Left ventricle myocardium inferior (tissue), 1 donor: ENCODE data around the gene RPL19. TPM values are rescaled to one million over a fixed set of nuclear protein-coding genes. Genes with fewer than 3 reads are reported as not detected.
A peak's percentile ranks its signal among the peaks of the same experiment; 100 is the strongest.

Experiments
- DNase-seq: peaks from one replicate; pipeline ENCODE4 v3.0.0-alpha.2; 2020
- H3K27ac ChIP-seq: fragments of 200-600 bp; replicated peaks from 2 replicates; pipeline ENCODE4 v1.8.0; 2021
- H3K27me3 ChIP-seq: fragments of 200-600 bp; 2 replicates; pipeline ENCODE4 v1.8.0; 2021; ENCODE audit warnings: low read depth
- H3K36me3 ChIP-seq: fragments of 200-600 bp; 2 replicates; pipeline ENCODE4 v1.8.0; 2021
- H3K4me1 ChIP-seq: fragments of 200-600 bp; 2 replicates; pipeline ENCODE4 v1.8.0; 2021
- H3K4me3 ChIP-seq: fragments of 200-600 bp; 2 replicates; pipeline ENCODE4 v1.8.0; 2021; ENCODE audit warnings: mild to moderate bottlenecking, moderate library complexity
- H3K9me3 ChIP-seq: fragments of 200-600 bp; replicated peaks from 2 replicates; pipeline ENCODE4 v1.8.0; 2021
- CTCF ChIP-seq: fragments of 200-600 bp; IDR thresholded peaks from 2 replicates; pipeline ENCODE4 v1.8.0; 2021; ENCODE audit warnings: antibody characterized with exemption, mild to moderate bottlenecking, borderline replicate concordance
- intact Hi-C: fragments of 100-400 bp; cut with micrococcal nuclease; formaldehyde crosslinking; loops from one replicate; pipeline ENCODE4 v1.11.0; 2022
- total RNA-seq: library from RNA; stranded (reverse); fragmentation: NEBNext Ultra II Directional; extraction: Animal tissue kit (Norgen Biotek cat#: 25700); gene quantifications from one replicate; pipeline ENCODE4 v1.2.1, GENCODE V29; 2021
- donor health status: DM: no; HTN: yes; CAD: no; lungs with severe emphysema.

Gene RPL19
- total RNA-seq, 1 donor from 2014 or later, result 944 TPM

- no peak overlapping the region for H3K4me3 ChIP-seq
- H3K36me3 ChIP-seq, result no peaks in the 10 kb centered on the region
- no peaks in the 10 kb centered on the region for H3K9me3 ChIP-seq
- DNase-seq, result no peak
- intact Hi-C loops, result no loop called here
- peaks cover 9% of the 10 kb centered on the region for H3K4me1 ChIP-seq
- no peak overlapping the region for H3K27ac ChIP-seq
- TF ChIP-seq CTCF, result no peak
- peaks cover 68% of the 10 kb centered on the region for H3K27me3 ChIP-seq
Observed at GRCh38 chr17:39237586-39237985, 37.5 kb downstream of the RPL19 start.

GRCh38 chr17:39238311-39238972 lies 38.4 kb downstream of the RPL19 start:
- Histone ChIP-seq H3K27me3 (peaks cover 59% of the 10 kb centered on the region), H3K27ac (no peak overlapping the region), H3K4me3 (no peak overlapping the region), H3K9me3 (no peaks in the 10 kb centered on the region), H3K4me1 (peaks cover 9% of the 10 kb centered on the region), H3K36me3 (no peaks in the 10 kb centered on the region)
- DNase-seq, result peak; percentile 55
- intact Hi-C loops, result no loop called here
- no peak for TF ChIP-seq CTCF

GRCh38 chr17:39239640-39240314 lies 39.7 kb downstream of the RPL19 start:
- Histone ChIP-seq H3K27ac (no peak overlapping the region), H3K4me1 (peaks cover 19% of the 10 kb centered on the region), H3K9me3 (no peaks in the 10 kb centered on the region), H3K4me3 (no peak overlapping the region), H3K36me3 (no peaks in the 10 kb centered on the region), H3K27me3 (peaks cover 46% of the 10 kb centered on the region)
- no peak for DNase-seq
- intact Hi-C loops, result loop anchor here (10.0 kb wide), 1 partner anchor 75 kb away; the partner anchor contains the start of gene ARL5C
- TF ChIP-seq CTCF, result peak; percentile 62

- TF ChIP-seq CTCF, result no peak
- Histone ChIP-seq H3K27ac (no peak overlapping the region), H3K4me1 (peaks cover 26% of the 10 kb centered on the region), H3K27me3 (peaks cover 38% of the 10 kb centered on the region), H3K36me3 (no peaks in the 10 kb centered on the region), H3K9me3 (no peaks in the 10 kb centered on the region), H3K4me3 (no peak overlapping the region)
- no peak for DNase-seq
- intact Hi-C loops, result loop anchor here (10.0 kb wide), 1 partner anchor 76 kb away; the partner anchor contains the start of gene ARL5C
Observed at GRCh38 chr17:39240631-39241030, 40.5 kb downstream of the RPL19 start.

GRCh38 chr17:39243155-39243554 lies 43.1 kb downstream of the RPL19 start:
- intact Hi-C loops, result loop anchor here (10.0 kb wide), 1 partner anchor 78 kb away; the partner anchor contains the start of gene ARL5C
- Histone ChIP-seq H3K9me3 (no peaks in the 10 kb centered on the region), H3K4me3 (no peak overlapping the region), H3K36me3 (no peaks in the 10 kb centered on the region), H3K27me3 (peaks cover 26% of the 10 kb centered on the region), H3K27ac (no peak overlapping the region), H3K4me1 (peaks cover 23% of the 10 kb centered on the region)
- TF ChIP-seq CTCF, result no peak
- DNase-seq, result no peak
